ENCODE measurements around the gene MED13L. TPM values are rescaled to one million over a fixed set of nuclear protein-coding genes. Genes with fewer than 3 reads are reported as not detected.

Gene MED13L
- polyA plus RNA-seq, 1 donor (not counting 4 experiments of a cell fraction or from before 2014, with no cell fraction given): 31.7 TPM

GRCh38 chr12:116128779-116129178 lies 148.7 kb downstream of the MED13L start:
- Histone ChIP-seq H3K27ac (ENCODE audit: control insufficient read depth, insufficient read depth, low read length) (no peak overlapping the region), H3K9ac (ENCODE audit: control insufficient read depth, extremely low read depth, insufficient read depth, low read length) (no peak overlapping the region), H3K79me2 (ENCODE audit: control insufficient read depth, insufficient read depth, low read length) (peaks cover 93% of the 10 kb centered on the region), H3K36me3 (ENCODE audit: control insufficient read depth in 2 of 2, extremely low read depth in 1 of 2, insufficient read depth in 2 of 2, low read length in 2 of 2) (no peaks in the 10 kb centered on the region), H3K27me3 (ENCODE audit: control insufficient read depth, extremely low read depth, insufficient read depth, low read length) (no peaks in the 10 kb centered on the region), H3K4me2 (ENCODE audit: control insufficient read depth, extremely low read depth, insufficient read depth, low read depth, low read length) (no peak overlapping the region), H3K9me3 (ENCODE audit: control insufficient read depth, low read depth, low read length) (no peaks in the 10 kb centered on the region), H2AFZ (ENCODE audit: control insufficient read depth, low read length) (no peak overlapping the region), H3K9me1 (ENCODE audit: control insufficient read depth, extremely low read depth, insufficient read depth, low read length) (no peaks in the 10 kb centered on the region), H4K20me1 (ENCODE audit: control insufficient read depth, extremely low read depth, insufficient read depth, low read length) (peaks cover 17% of the 10 kb centered on the region), H3K4me1 (ENCODE audit: control insufficient read depth, extremely low read depth, insufficient read depth, low read length) (peaks cover 26% of the 10 kb centered on the region), H3K4me3 (ENCODE audit: control insufficient read depth in 2 of 3, extremely low read depth in 1 of 3, insufficient read depth in 2 of 3, low read depth in 1 of 3, low read length in 3 of 3) (no peak overlapping the region)
- FAIRE-seq: no peak
- TF ChIP-seq EZH2 (IDR thresholded peaks at IDR 0.05; ENCODE audit: low read length) (no peak), CTCF (optimal IDR thresholded peaks at IDR 0.05 in 1 of 3, IDR thresholded peaks at IDR 0.05 in 1 of 3, conservative IDR thresholded peaks at IDR 0.05 in 1 of 3; ENCODE audit: extremely low read depth in 1 of 3, insufficient read depth in 2 of 3, low read length in 3 of 3) (no peak)
- dilution Hi-C loops (cut with MboI; ENCODE audit: extremely low pct_ligation_motif_present, low sequenced_read_pairs): no loop called here
- no peak for DNase-seq (ENCODE audit: low read depth, low spot score)

- DNase-seq (ENCODE audit: low read depth, low spot score): no peak
- Histone ChIP-seq H3K4me1 (ENCODE audit: control insufficient read depth, extremely low read depth, insufficient read depth, low read length) (peaks cover 23% of the 10 kb centered on the region), H4K20me1 (ENCODE audit: control insufficient read depth, extremely low read depth, insufficient read depth, low read length) (peaks cover 18% of the 10 kb centered on the region)
These were observed 149.6 kb downstream of the MED13L start for GRCh38 chr12:116127859-116128258.

More at GRCh38 chr12:116127859-116128258, 149.6 kb downstream of the MED13L start:
- H3K4me2 ChIP-seq (ENCODE audit: control insufficient read depth, extremely low read depth, insufficient read depth, low read depth, low read length): no peak overlapping the region
- dilution Hi-C loops (cut with MboI; ENCODE audit: extremely low pct_ligation_motif_present, low sequenced_read_pairs): no loop called here
- H2AFZ ChIP-seq (ENCODE audit: control insufficient read depth, low read length): no peak overlapping the region
- H3K9ac ChIP-seq (ENCODE audit: control insufficient read depth, extremely low read depth, insufficient read depth, low read length): no peak overlapping the region
- H3K27ac ChIP-seq (ENCODE audit: control insufficient read depth, insufficient read depth, low read length): no peak overlapping the region
- H3K4me3 ChIP-seq (ENCODE audit: control insufficient read depth in 2 of 3, extremely low read depth in 1 of 3, insufficient read depth in 2 of 3, low read depth in 1 of 3, low read length in 3 of 3): no peak overlapping the region
- no peaks in the 10 kb centered on the region for H3K9me3 ChIP-seq (ENCODE audit: control insufficient read depth, low read depth, low read length)
- no peaks in the 10 kb centered on the region for H3K27me3 ChIP-seq (ENCODE audit: control insufficient read depth, extremely low read depth, insufficient read depth, low read length)
- H3K36me3 ChIP-seq (ENCODE audit: control insufficient read depth in 2 of 2, extremely low read depth in 1 of 2, insufficient read depth in 2 of 2, low read length in 2 of 2): no peaks in the 10 kb centered on the region
- no peak for TF ChIP-seq CTCF (optimal IDR thresholded peaks at IDR 0.05 in 1 of 3, IDR thresholded peaks at IDR 0.05 in 1 of 3, conservative IDR thresholded peaks at IDR 0.05 in 1 of 3; ENCODE audit: extremely low read depth in 1 of 3, insufficient read depth in 2 of 3, low read length in 3 of 3)
- TF ChIP-seq EZH2 (IDR thresholded peaks at IDR 0.05; ENCODE audit: low read length): no peak
- H3K9me1 ChIP-seq (ENCODE audit: control insufficient read depth, extremely low read depth, insufficient read depth, low read length): no peaks in the 10 kb centered on the region
- FAIRE-seq: no peak
- peaks cover 90% of the 10 kb centered on the region for H3K79me2 ChIP-seq (ENCODE audit: control insufficient read depth, insufficient read depth, low read length)

Measured in keratinocyte (primary cell).